ENCODE results near the gene IGFBP4.

IGFBP4 gene

GRCh38 chr17:40433551-40434415 is 9.5 kb upstream of the IGFBP4 start:
- H3K9ac ChIP-seq (ENCODE audit: low read depth, low read length) = no peak overlapping the region
- no peaks in the 10 kb centered on the region; the same call in 1 of the 2 replicates for H3K4me1 ChIP-seq (ENCODE audit: insufficient read depth, low read length)
- no peaks in the 10 kb centered on the region for H3K27me3 ChIP-seq (ENCODE audit: insufficient read depth, low read length)
- H3K27ac ChIP-seq (ENCODE audit: low read length) = no peak overlapping the region
- H3K4me3 ChIP-seq (ENCODE audit: low read length) = no peak overlapping the region
- H3K9me3 ChIP-seq (ENCODE audit: insufficient read depth, low read depth, low read length) = no peaks in the 10 kb centered on the region
- no peaks in the 10 kb centered on the region for H3K36me3 ChIP-seq (ENCODE audit: insufficient read depth, low read depth, low read length)

- no peak overlapping the region for H3K9ac ChIP-seq (ENCODE audit: low read depth, low read length)
- H3K4me1 ChIP-seq (ENCODE audit: insufficient read depth, low read length) = peaks cover 4% of the 10 kb centered on the region; the same call in 1 of the 2 replicates
- H3K27me3 ChIP-seq (ENCODE audit: insufficient read depth, low read length) = no peaks in the 10 kb centered on the region; the same call in 1 of the 2 replicates
- no peaks in the 10 kb centered on the region for H3K36me3 ChIP-seq (ENCODE audit: insufficient read depth, low read depth, low read length)
- no peak overlapping the region for H3K27ac ChIP-seq (ENCODE audit: low read length)
- H3K9me3 ChIP-seq (ENCODE audit: insufficient read depth, low read depth, low read length) = no peaks in the 10 kb centered on the region
- no peak overlapping the region for H3K4me3 ChIP-seq (ENCODE audit: low read length)
These were observed 6.6 kb upstream of the IGFBP4 start for GRCh38 chr17:40436636-40437035.

- H3K9ac ChIP-seq (ENCODE audit: low read depth, low read length) = no peak overlapping the region
- no peak overlapping the region for H3K27ac ChIP-seq (ENCODE audit: low read length)
- H3K9me3 ChIP-seq (ENCODE audit: insufficient read depth, low read depth, low read length) = no peaks in the 10 kb centered on the region
- no peak overlapping the region for H3K4me3 ChIP-seq (ENCODE audit: low read length)
- H3K36me3 ChIP-seq (ENCODE audit: insufficient read depth, low read depth, low read length) = no peaks in the 10 kb centered on the region
- H3K27me3 ChIP-seq (ENCODE audit: insufficient read depth, low read length) = no peaks in the 10 kb centered on the region; the same call in 1 of the 2 replicates
- peaks cover 4% of the 10 kb centered on the region; the same call in 1 of the 2 replicates for H3K4me1 ChIP-seq (ENCODE audit: insufficient read depth, low read length)
These were observed 6.0 kb upstream of the IGFBP4 start for GRCh38 chr17:40437095-40437732.

GRCh38 chr17:40440166-40440565 is 3.1 kb upstream of the IGFBP4 start:
- H3K36me3 ChIP-seq (ENCODE audit: insufficient read depth, low read depth, low read length) = no peaks in the 10 kb centered on the region
- peaks cover 11% of the 10 kb centered on the region; the same call in 1 of the 2 replicates for H3K4me1 ChIP-seq (ENCODE audit: insufficient read depth, low read length)
- H3K4me3 ChIP-seq (ENCODE audit: low read length) = no peak overlapping the region
- no peaks in the 10 kb centered on the region for H3K9me3 ChIP-seq (ENCODE audit: insufficient read depth, low read depth, low read length)
- H3K27ac ChIP-seq (ENCODE audit: low read length) = no peak overlapping the region
- peaks cover 11% of the 10 kb centered on the region for H3K27me3 ChIP-seq (ENCODE audit: insufficient read depth, low read length)
- no peak overlapping the region for H3K9ac ChIP-seq (ENCODE audit: low read depth, low read length)

DNA sequence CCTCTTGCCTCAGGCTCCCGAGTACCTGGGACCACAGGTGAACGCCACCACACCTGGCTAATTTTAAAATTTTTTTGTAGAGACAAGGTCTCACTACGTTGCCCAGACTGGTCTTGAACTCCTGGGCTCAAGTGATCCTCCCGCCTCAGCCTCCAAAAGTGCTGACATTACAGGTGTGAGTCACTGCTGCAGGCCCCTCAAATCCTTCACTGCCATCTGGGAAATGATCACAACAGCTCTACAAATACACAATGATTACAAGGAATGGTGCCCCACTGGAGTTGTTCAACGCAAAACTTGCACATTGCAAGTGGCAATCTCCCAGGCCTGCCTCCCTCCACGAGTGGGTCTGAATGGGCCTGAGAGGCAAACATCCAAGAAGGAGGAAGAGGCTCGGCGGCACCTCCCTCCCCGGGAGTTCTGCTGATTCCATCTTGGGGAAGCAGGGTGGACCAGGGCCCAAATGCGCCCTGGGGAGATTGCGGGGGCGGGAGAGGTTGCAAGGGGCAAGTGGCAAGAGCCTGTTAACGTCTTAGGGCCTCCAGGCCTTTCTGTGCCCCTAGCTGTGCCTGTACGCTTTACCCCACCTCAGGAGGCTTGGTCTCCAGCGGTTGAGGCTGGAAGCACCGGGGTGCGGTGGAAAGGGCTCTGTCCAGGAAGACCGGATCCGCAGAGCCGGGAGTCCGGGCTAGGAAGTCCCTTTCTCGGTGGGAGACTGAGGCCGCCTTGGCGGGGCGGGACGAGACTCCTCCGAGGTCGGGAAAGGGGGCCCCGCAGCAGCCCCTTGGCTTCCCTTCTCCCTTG is 656 bp upstream of the IGFBP4 start:
- peak overlapping the region; percentile 76; the same call in 1 of the 2 replicates for H3K9ac ChIP-seq (ENCODE audit: low read depth, low read length)
- no peaks in the 10 kb centered on the region for H3K36me3 ChIP-seq (ENCODE audit: insufficient read depth, low read depth, low read length)
- peaks cover 11% of the 10 kb centered on the region for H3K27me3 ChIP-seq (ENCODE audit: insufficient read depth, low read length)
- H3K27ac ChIP-seq (ENCODE audit: low read length) = no peak overlapping the region
- H3K4me3 ChIP-seq (ENCODE audit: low read length) = peak overlapping the region; percentile 78
- H3K4me1 ChIP-seq (ENCODE audit: insufficient read depth, low read length) = peaks cover 14% of the 10 kb centered on the region; the same call in 1 of the 2 replicates
- H3K9me3 ChIP-seq (ENCODE audit: insufficient read depth, low read depth, low read length) = no peaks in the 10 kb centered on the region

DNA sequence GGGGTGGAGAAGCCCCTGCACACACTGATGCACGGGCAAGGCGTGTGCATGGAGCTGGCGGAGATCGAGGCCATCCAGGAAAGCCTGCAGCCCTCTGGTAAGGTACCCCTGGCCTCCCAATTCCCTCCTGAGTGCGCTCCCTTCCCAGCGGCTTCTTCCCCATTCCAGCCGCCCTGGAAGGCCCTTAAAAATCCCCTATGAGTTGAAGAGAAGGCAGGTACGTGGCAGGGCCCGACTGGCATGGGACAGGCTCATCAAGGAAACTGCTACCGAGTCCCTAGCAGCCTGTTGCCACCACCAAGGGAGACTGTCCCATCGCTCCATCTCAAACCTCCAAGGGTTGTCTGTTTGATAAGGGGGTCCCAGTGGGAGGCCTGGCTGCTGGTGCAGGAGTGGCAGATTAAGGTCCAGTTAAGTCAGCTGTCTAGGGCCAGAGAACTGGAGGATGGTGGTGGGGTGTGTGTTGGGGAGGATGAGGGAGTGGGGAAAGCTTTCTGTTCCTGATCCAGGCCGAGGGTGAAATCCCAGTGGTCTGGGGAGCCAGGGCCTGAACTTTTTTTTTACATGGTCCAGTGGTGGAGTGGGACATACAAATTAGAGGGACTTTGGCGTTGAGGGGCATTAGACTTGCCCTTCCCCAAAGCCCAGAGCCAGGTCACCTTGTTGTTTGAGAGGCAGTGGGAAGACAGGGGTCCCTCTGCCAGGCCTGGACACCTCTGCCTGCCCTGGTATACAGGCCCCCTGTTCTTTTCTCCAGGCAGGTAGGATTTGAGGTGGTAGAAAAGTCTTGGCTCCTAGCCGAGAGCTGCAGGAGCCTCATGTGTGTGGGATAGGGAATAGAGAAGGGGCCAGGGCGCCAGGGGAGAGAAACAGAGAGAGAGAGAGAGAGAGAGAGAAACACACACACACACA is 994 bp downstream of the IGFBP4 start:
- H3K4me3 ChIP-seq (ENCODE audit: low read length) = peak overlapping the region; percentile 78
- no peak overlapping the region for H3K27ac ChIP-seq (ENCODE audit: low read length)
- peak overlapping the region; percentile 78 for H3K9ac ChIP-seq (ENCODE audit: low read depth, low read length)

GRCh38 chr17:40445751-40446468 is 2.7 kb downstream of the IGFBP4 start:
- peak overlapping the region; percentile 78; the same call in 1 of the 2 replicates for H3K4me3 ChIP-seq (ENCODE audit: low read length)
- H3K27ac ChIP-seq (ENCODE audit: low read length) = no peak overlapping the region
- peaks cover 14% of the 10 kb centered on the region; the same call in 1 of the 2 replicates for H3K4me1 ChIP-seq (ENCODE audit: insufficient read depth, low read length)
- H3K9ac ChIP-seq (ENCODE audit: low read depth, low read length) = no peak overlapping the region
- H3K36me3 ChIP-seq (ENCODE audit: insufficient read depth, low read depth, low read length) = no peaks in the 10 kb centered on the region
- H3K27me3 ChIP-seq (ENCODE audit: insufficient read depth, low read length) = peaks cover 11% of the 10 kb centered on the region
- H3K9me3 ChIP-seq (ENCODE audit: insufficient read depth, low read depth, low read length) = no peaks in the 10 kb centered on the region

More for the DNA sequence above, 994 bp downstream of the IGFBP4 start:
- Histone ChIP-seq H3K36me3 (ENCODE audit: insufficient read depth, low read depth, low read length) (no peaks in the 10 kb centered on the region), H3K9me3 (ENCODE audit: insufficient read depth, low read depth, low read length) (no peaks in the 10 kb centered on the region), H3K4me1 (ENCODE audit: insufficient read depth, low read length) (peaks cover 14% of the 10 kb centered on the region; the same call in 1 of the 2 replicates), H3K27me3 (ENCODE audit: insufficient read depth, low read length) (peaks cover 11% of the 10 kb centered on the region)

DNA sequence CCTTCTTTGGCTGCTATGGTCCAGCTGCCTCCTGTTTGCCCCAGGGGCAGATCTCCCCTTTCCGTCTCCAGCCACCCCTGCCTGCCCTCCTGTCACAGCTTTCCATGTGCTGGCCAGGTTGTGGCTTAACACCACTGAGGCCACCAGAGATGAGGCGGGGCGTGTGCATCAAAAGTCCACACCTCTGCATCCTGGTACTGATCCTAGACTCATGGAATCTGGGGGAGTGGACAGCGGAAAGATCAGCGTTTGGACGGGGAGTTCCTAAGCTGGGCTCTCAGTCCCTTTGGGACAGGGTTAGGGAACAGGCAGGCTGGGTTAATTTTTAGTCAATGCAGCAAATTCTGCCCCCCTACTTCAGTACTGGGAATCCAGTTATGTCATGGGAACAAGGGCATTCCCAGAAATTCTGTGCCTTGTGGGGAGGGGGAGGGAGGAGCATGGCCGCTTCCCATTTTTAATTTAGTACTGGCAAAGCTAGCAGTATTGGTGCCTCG is 3.9 kb downstream of the IGFBP4 start:
- H3K9ac ChIP-seq (ENCODE audit: low read depth, low read length) = no peak overlapping the region
- no peaks in the 10 kb centered on the region for H3K9me3 ChIP-seq (ENCODE audit: insufficient read depth, low read depth, low read length)
- H3K27ac ChIP-seq (ENCODE audit: low read length) = no peak overlapping the region
- H3K27me3 ChIP-seq (ENCODE audit: insufficient read depth, low read length) = peaks cover 11% of the 10 kb centered on the region
- H3K4me3 ChIP-seq (ENCODE audit: low read length) = no peak overlapping the region
- peaks cover 10% of the 10 kb centered on the region; the same call in 1 of the 2 replicates for H3K4me1 ChIP-seq (ENCODE audit: insufficient read depth, low read length)
- H3K36me3 ChIP-seq (ENCODE audit: insufficient read depth, low read depth, low read length) = peaks cover 2% of the 10 kb centered on the region; the same call in 1 of the 2 replicates

DNA sequence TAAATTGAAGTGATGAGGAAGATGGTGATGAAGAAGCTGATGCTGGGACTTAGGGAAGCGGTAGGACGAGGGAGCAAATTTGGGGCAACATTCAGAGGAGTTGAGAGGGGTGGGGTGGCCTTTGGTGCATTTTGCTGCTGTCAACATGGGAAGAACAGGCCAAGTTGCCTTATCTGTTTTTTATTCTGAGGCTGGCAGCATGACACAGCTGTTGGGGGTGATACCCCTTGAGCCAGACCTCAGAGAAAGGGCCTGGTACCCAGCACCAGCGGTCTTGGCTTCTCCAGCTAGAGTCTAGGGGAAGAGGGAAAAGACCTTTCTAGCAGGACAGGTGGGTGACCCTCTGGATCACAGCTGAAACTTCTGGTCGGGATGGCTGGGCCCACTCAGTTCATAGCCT is 4.6 kb downstream of the IGFBP4 start:
- Histone ChIP-seq H3K4me1 (ENCODE audit: insufficient read depth, low read length) (peaks cover 10% of the 10 kb centered on the region; the same call in 1 of the 2 replicates), H3K4me3 (ENCODE audit: low read length) (no peak overlapping the region), H3K9me3 (ENCODE audit: insufficient read depth, low read depth, low read length) (no peaks in the 10 kb centered on the region), H3K27me3 (ENCODE audit: insufficient read depth, low read length) (peaks cover 8% of the 10 kb centered on the region), H3K36me3 (ENCODE audit: insufficient read depth, low read depth, low read length) (peaks cover 8% of the 10 kb centered on the region; the same call in 1 of the 2 replicates), H3K9ac (ENCODE audit: low read depth, low read length) (no peak overlapping the region), H3K27ac (ENCODE audit: low read length) (no peak overlapping the region)

DNA sequence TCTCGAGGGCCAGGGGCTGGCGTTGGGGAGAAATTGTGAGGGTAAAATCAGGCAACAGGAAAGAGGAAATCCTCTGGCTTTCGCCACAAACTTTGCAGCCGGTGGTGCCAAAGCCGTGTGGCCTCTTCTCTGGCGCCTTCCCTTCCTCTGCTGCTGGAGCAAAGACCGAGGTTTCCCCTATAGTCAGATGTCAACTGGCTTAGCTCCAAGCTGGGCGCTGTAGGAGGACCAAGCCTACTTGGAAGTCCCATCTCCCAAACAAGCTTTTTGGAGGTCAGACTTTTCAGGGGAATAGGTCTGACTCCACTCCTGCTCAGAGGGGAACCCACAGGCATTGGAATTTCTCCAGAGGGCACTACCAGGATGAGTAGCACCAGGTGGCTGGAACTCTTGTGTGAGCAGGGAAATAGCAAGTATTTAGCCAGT is 5.0 kb downstream of the IGFBP4 start:
- H3K9me3 ChIP-seq (ENCODE audit: insufficient read depth, low read depth, low read length) = no peaks in the 10 kb centered on the region
- H3K36me3 ChIP-seq (ENCODE audit: insufficient read depth, low read depth, low read length) = peaks cover 12% of the 10 kb centered on the region; the same call in 1 of the 2 replicates
- H3K27ac ChIP-seq (ENCODE audit: low read length) = no peak overlapping the region
- no peak overlapping the region for H3K4me3 ChIP-seq (ENCODE audit: low read length)
- peaks cover 10% of the 10 kb centered on the region; the same call in 1 of the 2 replicates for H3K4me1 ChIP-seq (ENCODE audit: insufficient read depth, low read length)
- peaks cover 8% of the 10 kb centered on the region for H3K27me3 ChIP-seq (ENCODE audit: insufficient read depth, low read length)
- H3K9ac ChIP-seq (ENCODE audit: low read depth, low read length) = no peak overlapping the region

All from iPS-20b (cell line).